Measurements from ENCODE around the gene CACHD1.

- TF ChIP-seq, protein P1, sequence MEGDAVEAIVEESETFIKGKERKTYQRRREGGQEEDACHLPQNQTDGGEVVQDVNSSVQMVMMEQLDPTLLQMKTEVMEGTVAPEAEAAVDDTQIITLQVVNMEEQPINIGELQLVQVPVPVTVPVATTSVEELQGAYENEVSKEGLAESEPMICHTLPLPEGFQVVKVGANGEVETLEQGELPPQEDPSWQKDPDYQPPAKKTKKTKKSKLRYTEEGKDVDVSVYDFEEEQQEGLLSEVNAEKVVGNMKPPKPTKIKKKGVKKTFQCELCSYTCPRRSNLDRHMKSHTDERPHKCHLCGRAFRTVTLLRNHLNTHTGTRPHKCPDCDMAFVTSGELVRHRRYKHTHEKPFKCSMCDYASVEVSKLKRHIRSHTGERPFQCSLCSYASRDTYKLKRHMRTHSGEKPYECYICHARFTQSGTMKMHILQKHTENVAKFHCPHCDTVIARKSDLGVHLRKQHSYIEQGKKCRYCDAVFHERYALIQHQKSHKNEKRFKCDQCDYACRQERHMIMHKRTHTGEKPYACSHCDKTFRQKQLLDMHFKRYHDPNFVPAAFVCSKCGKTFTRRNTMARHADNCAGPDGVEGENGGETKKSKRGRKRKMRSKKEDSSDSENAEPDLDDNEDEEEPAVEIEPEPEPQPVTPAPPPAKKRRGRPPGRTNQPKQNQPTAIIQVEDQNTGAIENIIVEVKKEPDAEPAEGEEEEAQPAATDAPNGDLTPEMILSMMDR (IDR thresholded peaks at IDR 0.05) = no peak
- no peak for TF ChIP-seq POLR2AphosphoS5 (IDR thresholded peaks at IDR 0.05; ENCODE audit: low read depth, low read length)
- TF ChIP-seq, protein P2, sequence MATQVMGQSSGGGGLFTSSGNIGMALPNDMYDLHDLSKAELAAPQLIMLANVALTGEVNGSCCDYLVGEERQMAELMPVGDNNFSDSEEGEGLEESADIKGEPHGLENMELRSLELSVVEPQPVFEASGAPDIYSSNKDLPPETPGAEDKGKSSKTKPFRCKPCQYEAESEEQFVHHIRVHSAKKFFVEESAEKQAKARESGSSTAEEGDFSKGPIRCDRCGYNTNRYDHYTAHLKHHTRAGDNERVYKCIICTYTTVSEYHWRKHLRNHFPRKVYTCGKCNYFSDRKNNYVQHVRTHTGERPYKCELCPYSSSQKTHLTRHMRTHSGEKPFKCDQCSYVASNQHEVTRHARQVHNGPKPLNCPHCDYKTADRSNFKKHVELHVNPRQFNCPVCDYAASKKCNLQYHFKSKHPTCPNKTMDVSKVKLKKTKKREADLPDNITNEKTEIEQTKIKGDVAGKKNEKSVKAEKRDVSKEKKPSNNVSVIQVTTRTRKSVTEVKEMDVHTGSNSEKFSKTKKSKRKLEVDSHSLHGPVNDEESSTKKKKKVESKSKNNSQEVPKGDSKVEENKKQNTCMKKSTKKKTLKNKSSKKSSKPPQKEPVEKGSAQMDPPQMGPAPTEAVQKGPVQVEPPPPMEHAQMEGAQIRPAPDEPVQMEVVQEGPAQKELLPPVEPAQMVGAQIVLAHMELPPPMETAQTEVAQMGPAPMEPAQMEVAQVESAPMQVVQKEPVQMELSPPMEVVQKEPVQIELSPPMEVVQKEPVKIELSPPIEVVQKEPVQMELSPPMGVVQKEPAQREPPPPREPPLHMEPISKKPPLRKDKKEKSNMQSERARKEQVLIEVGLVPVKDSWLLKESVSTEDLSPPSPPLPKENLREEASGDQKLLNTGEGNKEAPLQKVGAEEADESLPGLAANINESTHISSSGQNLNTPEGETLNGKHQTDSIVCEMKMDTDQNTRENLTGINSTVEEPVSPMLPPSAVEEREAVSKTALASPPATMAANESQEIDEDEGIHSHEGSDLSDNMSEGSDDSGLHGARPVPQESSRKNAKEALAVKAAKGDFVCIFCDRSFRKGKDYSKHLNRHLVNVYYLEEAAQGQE (IDR thresholded peaks at IDR 0.05; ENCODE audit: insufficient read depth in 1 of 2, low read depth in 2 of 2, low read length in 1 of 2) = no peak
Observed at GRCh38 chr1:64536836-64537490, 67.0 kb downstream of the CACHD1 start.
